ENCODE measurements around the gene GNAI1.

Gene GNAI1

GRCh38 chr7:80134536-80135308, at the start of gene GNAI1:
GNAI1 (plus strand) TSS chr7:80134831; CDS start chr7:80135161, 330 bp downstream.
- DNase-seq = peak; percentile 43

DNA sequence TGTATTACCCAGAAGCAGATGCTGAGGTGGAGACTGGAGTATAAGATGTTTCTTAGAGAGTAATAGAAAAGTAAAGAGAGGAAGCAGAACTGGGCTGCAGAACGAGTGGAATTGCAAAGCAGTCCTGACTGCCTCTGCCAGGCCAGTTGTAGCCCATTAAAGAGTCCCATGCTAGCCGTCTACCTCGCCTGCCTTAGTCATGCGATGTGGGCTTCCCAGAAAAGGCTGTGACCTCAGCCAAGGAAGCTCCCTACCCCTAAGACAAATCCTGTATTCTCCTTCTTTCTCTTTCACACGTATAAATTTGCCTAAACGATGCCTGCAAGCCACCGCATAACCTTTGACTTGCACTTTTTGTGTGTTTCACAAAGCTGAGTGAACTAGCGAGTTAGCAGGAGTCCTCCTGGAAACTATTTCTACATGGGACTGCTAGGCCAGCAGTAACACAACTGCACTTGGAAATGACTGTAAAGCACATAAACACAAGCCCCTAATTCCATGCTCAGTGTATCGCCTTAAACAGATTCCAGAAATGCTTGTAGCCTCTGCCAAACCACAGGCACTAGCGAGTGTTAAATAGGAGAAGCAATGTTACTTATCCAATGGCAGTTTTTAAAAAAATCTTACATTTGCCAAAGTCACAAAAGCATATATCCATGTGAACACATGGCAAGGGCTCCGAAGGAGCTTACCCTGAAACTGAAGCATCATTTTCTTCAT, 47.4 kb upstream of the GNAI1 start:
- no peak for DNase-seq

GRCh38 chr7:80087771-80088170, 46.9 kb upstream of the GNAI1 start:
- DNase-seq = no peak

- no peak for DNase-seq
Observed at GRCh38 chr7:80088705-80089104, 45.9 kb upstream of the GNAI1 start.

DNA sequence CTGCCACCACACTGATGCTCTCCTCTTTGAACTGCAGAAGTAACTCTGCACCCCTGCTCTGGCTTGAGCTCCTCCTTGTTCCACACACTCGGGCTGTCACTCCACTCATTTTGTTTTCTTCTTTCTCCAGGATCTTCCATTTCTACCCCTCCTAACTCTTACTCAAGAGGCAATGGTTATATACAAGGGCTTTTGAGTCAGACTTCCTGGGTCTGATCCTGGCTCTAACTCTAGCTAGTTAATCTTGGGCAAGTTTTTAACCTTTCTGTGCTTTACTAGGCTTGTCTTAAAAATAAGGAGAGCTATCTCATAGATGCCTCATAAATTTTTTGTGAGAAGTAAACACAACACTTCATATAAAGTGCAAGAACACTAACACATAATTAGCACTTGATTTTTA, 45.3 kb upstream of the GNAI1 start:
- DNase-seq = no peak

- no peak for DNase-seq
Observed at GRCh38 chr7:80093349-80093748, 41.3 kb upstream of the GNAI1 start.

- DNase-seq = no peak
Observed at GRCh38 chr7:80095545-80095944, 39.1 kb upstream of the GNAI1 start.

DNA sequence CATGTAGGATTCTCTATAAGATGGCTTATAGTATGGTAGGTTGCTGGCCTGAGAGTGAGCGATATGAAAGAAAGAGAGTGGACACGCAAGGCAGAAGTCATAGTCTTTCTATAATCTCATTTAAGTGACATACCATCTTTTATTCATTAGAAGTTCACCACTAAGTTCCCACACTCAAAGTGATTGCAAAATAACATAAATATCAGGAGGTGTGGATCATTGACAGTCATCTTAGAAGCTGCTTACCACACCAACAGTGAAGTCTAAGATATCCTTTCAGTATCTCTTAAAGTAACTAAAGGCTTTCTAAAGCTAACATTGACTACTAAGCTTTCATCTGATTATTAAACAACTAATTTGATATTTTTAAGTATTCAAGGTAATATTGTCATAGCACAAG, 36.9 kb upstream of the GNAI1 start:
- DNase-seq = no peak

- DNase-seq = no peak
Observed at GRCh38 chr7:80098795-80099194, 35.8 kb upstream of the GNAI1 start.

- no peak for DNase-seq
Observed at GRCh38 chr7:80100254-80100653, 34.4 kb upstream of the GNAI1 start.

DNA sequence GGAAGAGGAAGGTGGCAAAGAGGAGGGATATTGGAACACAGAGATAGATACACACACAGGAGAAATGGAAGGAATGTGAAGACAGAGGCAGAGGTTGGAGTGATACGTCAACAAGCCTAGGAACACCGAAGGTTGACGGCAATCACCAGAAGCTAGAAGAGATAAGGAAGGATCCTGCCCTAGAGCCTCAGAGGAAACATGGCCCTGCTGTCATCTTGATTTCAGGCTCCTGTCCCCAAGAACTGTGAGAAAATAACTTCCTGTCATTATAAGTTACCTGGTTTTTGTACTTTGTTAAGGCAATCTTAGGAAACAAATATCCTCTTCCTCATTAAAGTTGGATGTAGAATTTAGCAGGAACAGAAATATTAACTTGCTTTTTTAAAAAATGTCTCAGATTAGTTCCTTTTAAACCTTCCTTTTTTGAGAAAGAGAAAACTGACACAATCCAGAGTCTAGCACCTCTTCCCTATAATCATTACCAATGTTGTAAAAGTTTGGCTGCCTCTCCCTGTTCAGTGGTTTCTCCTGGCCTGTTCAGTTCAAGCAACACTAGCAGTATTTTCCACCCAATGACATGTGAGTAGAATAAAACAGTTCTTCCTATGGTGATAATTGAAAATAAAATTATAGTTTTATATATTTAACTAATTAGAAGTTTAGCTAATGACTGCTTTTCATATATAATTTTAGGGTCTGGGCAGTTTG, 28.8 kb upstream of the GNAI1 start:
- no peak for DNase-seq

DNA sequence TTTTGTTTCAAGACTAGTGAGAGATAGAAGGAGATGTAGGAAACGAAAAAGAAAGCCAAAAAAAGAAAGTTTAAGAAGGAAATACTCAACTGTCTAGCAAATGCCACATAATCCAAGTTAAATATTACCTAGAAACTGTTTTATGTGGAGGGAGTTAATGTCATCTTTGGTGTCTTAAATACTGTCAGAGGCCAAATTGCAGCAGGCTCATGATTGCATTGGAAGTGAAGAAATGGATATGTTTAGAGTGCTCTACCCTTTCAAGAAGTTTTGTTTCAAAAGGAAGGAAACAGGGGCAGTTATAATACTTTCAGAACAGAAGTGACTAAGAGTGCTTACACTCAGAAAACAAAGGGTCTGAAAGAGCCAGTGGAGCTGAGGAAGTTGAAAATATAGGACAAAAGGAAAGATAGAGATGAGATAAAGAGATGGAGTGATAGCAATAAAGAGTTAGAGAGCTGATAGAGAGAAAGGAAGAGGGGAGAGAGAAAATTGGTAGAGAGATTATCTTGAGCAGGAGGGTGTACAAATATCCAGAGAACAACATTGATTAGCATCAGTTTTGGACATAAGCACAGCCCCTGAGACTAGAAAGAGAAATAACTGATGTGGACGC, 28.0 kb upstream of the GNAI1 start:
- DNase-seq = no peak

DNA sequence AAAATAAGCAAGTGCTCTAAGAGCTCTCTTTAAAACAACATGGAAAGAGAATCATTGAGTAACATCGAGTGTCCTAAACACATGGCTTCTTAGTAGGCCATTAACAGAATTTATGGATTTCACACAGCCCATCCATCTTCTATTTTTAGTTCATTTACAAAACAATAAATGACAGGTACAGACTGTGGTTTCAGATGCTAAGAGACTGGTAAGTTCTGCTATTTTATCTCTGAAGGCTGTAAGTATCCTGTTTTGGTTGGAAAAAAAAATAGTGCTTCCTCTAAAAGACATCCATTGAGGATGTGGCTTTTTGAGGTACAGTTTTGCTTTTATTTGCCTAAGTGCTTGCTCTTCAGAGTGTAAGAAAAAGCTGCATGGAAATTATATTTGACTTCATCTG, 27.4 kb upstream of the GNAI1 start:
- no peak for DNase-seq

GRCh38 chr7:80110376-80110775, 24.3 kb upstream of the GNAI1 start:
- DNase-seq = no peak

GRCh38 chr7:80114159-80114558, 20.5 kb upstream of the GNAI1 start:
- DNase-seq = no peak

DNA sequence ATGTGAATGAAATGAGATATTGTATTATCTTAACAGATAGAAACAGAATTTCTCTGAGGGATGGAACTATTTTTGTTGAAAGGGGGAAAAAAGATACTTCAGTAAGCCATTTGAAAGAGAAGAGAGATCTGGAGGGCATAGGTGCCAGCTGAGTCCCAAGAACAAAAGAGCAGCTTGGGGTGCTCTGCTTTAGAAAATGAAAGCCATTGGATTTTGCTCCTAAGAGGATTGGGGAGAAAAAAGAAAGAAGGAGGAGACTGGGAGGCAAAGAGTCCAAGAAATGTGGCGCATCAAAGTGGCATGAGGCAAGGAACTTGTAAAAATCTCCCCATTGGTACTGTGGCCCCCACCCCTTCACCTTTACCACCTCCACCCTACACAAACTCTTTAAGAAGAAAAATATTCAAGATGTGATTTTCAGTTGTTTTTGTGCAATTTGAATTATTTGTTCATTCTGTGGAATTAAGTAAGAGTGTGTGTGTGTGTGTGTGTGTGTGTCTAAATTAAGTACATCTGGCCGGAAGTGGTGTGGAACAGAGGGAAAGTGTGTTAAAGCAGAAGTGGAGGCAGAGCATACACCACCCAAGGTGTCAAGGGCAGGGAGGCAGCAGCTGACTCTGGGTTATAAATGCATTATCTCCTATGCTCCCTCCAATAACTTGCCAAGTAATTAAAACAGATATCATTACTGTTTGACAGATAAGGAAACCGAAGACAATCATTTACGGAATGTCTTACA, 9.9 kb upstream of the GNAI1 start:
- no peak for DNase-seq

GRCh38 chr7:80127412-80128160, 7.0 kb upstream of the GNAI1 start:
- no peak for DNase-seq

DNA sequence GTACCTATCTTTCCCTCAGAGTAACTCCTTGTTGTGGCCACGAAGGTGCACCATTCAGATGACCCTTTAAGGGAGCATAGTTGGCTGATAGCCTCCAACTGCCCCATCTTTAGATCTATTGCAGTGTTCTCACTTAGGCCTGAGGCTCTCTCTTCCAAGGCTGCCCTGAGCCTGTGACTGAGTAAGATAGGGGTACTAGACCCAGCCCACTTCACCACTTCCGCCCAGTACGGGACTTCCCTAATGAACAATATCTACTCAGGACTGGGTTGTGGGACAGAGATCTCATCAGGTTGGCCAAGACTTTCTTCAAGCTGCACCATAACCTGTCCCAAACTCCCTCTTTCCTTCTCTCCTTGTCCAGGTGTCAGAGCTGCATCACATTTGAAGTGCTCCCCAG, 5.7 kb upstream of the GNAI1 start:
- no peak for DNase-seq

- no peak for DNase-seq
Observed at GRCh38 chr7:80129785-80130184, 4.8 kb upstream of the GNAI1 start.

- no peak for DNase-seq
Observed at GRCh38 chr7:80131675-80132435, 2.8 kb upstream of the GNAI1 start.

DNA sequence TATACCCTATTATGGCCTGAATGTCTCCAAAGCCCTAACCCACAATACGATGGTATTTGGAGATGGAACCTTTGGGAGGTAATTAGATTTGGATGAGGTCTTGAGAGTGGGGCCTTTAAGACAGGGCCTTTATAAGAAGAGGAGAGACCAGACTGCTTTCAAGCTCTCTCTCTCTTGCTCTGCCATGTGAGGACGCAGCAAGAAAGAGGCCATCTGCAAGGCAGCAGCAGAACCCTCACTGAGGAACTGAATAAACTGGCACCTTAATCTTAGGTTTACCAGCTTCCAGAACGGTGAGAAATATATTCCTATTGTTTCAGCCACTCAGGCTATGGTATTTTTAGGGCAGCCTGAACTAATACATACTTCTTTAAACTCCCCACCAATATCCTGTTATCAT, 2.0 kb upstream of the GNAI1 start:
- no peak for DNase-seq
